Measurements from ENCODE around the gene TBC1D22A. TPM values are rescaled to one million over a fixed set of nuclear protein-coding genes. Genes with fewer than 3 reads are reported as not detected.

Gene TBC1D22A
- total and polyA plus RNA-seq, 2 donors from 2014 or later = 24.6 to 39.4 TPM

- no peaks in the 10 kb centered on the region for H3K27me3 ChIP-seq (ENCODE audit: control insufficient read depth, insufficient read depth, low read length)
- DNase-seq (no peak), FAIRE-seq (no peak)
- no peak overlapping the region for H3K27ac ChIP-seq (ENCODE audit: low read depth in 2 of 2, low read length in 2 of 2)
- intact Hi-C loops (cut with DNase I) = no loop called here
- no peak overlapping the region for H3K4me3 ChIP-seq (ENCODE audit: low read length in 3 of 3)
- no peak for TF ChIP-seq CTCF (IDR thresholded peaks at IDR 0.05; ENCODE audit: borderline replicate concordance, extremely low read depth, insufficient read depth)
- no peak overlapping the region for H3K9ac ChIP-seq (ENCODE audit: low read length in 3 of 3)
- H3K9me3 ChIP-seq (ENCODE audit: control insufficient read depth in 2 of 3, insufficient read depth in 1 of 3, low read length in 3 of 3) = no peaks in the 10 kb centered on the region
- peaks cover 0 to 14% (median 12%) of the 10 kb centered on the region in 3 donors for H3K4me1 ChIP-seq (ENCODE audit: control insufficient read depth in 2 of 3, insufficient read depth in 2 of 3, low read depth in 1 of 3, low read length in 3 of 3)
- peaks cover 0 to 3% (median 0%) of the 10 kb centered on the region in 3 donors for H3K36me3 ChIP-seq (ENCODE audit: control insufficient read depth in 2 of 3, insufficient read depth in 3 of 3, low read length in 3 of 3)
These were observed 171.8 kb downstream of the TBC1D22A start for GRCh38 chr22:46934172-46934745.

DNA sequence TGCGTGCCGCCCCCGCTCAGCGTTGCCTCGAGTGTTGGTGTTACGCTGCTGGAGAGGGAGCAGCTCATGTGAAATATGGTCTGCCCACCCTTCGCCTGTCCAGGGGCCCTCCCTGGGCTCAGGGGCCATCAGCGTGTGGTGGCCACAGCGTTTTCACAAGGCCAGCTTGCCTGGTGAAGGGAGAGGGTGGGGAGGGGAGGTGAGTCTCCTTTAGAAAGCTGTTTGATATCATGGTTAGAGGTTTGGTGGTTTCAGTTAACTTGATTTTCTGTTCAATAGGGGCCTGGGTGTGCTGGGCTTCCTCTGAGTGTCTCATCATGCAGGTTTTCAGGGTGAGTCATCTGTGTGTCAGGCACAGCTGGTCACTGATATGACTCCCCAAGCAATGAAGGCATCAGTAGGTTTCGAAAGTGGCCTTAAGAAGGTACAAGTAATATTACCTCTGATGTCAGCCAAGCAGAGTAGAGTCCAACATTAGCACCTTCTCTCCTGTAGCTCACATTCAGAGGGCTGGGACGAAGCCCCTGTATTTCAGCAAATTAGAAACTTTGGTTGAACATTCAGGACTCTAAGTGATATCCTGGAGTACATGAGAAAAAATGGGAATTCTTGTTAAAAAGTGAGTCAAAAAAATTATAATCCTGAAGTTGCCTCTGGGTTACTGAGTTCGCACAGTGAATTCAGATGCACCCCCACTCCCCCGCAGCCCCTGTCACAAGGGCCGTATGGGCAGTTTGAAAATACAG, 172.5 kb downstream of the TBC1D22A start:
- no peak for FAIRE-seq
- Histone ChIP-seq H3K4me3 (ENCODE audit: low read length in 3 of 3) (no peak overlapping the region), H3K27ac (ENCODE audit: low read depth in 2 of 2, low read length in 2 of 2) (peak overlapping the region; percentile 49 to 56), H3K36me3 (ENCODE audit: control insufficient read depth in 2 of 3, insufficient read depth in 3 of 3, low read length in 3 of 3) (peaks cover 0 to 3% (median 0%) of the 10 kb centered on the region in 3 donors), H3K9ac (ENCODE audit: low read length in 3 of 3) (no peak overlapping the region), H3K4me1 (ENCODE audit: control insufficient read depth in 2 of 3, insufficient read depth in 2 of 3, low read depth in 1 of 3, low read length in 3 of 3) (peaks cover 0 to 14% (median 7%) of the 10 kb centered on the region in 3 donors), H3K27me3 (ENCODE audit: control insufficient read depth, insufficient read depth, low read length) (no peaks in the 10 kb centered on the region), H3K9me3 (ENCODE audit: control insufficient read depth in 2 of 3, insufficient read depth in 1 of 3, low read length in 3 of 3) (no peaks in the 10 kb centered on the region)
- intact Hi-C loops (cut with DNase I) = no loop called here
- TF ChIP-seq CTCF (IDR thresholded peaks at IDR 0.05; ENCODE audit: borderline replicate concordance, extremely low read depth, insufficient read depth) = no peak
- DNase-seq = no peak

GRCh38 chr22:46935506-46936377, 173.3 kb downstream of the TBC1D22A start:
- H3K36me3 ChIP-seq (ENCODE audit: control insufficient read depth in 2 of 3, insufficient read depth in 3 of 3, low read length in 3 of 3) = peaks cover 0 to 3% (median 0%) of the 10 kb centered on the region in 3 donors
- no peaks in the 10 kb centered on the region for H3K9me3 ChIP-seq (ENCODE audit: control insufficient read depth in 2 of 3, insufficient read depth in 1 of 3, low read length in 3 of 3)
- FAIRE-seq (no peak), DNase-seq (peak in 2 of 5 donors; percentile 40 to 75)
- peaks cover 0 to 14% (median 6%) of the 10 kb centered on the region in 3 donors for H3K4me1 ChIP-seq (ENCODE audit: control insufficient read depth in 2 of 3, insufficient read depth in 2 of 3, low read depth in 1 of 3, low read length in 3 of 3)
- H3K27ac ChIP-seq (ENCODE audit: low read depth in 2 of 2, low read length in 2 of 2) = peak overlapping the region; percentile 56 to 90
- TF ChIP-seq CTCF (IDR thresholded peaks at IDR 0.05; ENCODE audit: borderline replicate concordance, extremely low read depth, insufficient read depth) = no peak
- H3K27me3 ChIP-seq (ENCODE audit: control insufficient read depth, insufficient read depth, low read length) = no peaks in the 10 kb centered on the region
- no peak overlapping the region for H3K9ac ChIP-seq (ENCODE audit: low read length in 3 of 3)
- H3K4me3 ChIP-seq (ENCODE audit: low read length in 3 of 3) = peak overlapping the region in 1 of 3 donors; percentile 4
- intact Hi-C loops (cut with DNase I) = no loop called here
